ENCODE measurements around the gene CDKAL1.

The CDKAL1 gene

GRCh38 chr6:20808924-20809323, 274.7 kb downstream of the CDKAL1 start (continued):
- TF ChIP-seq TSHZ2 (CRISPR knock-in tag; IDR thresholded peaks at IDR 0.05) (no peak), ZNF565 (CRISPR knock-in tag; conservative IDR thresholded peaks at IDR 0.05; ENCODE audit: low read depth) (no peak), GLIS3 (CRISPR knock-in tag; IDR thresholded peaks at IDR 0.05) (no peak), ZFP3 (CRISPR knock-in tag; IDR thresholded peaks at IDR 0.05) (no peak), RARB (CRISPR knock-in tag; IDR thresholded peaks at IDR 0.05) (no peak), CSDC2 (CRISPR knock-in tag; IDR thresholded peaks at IDR 0.05) (no peak)

- ATAC-seq: peak; percentile 25; the same call in 2 of the 3 replicates
- TF ChIP-seq RARB (CRISPR knock-in tag; IDR thresholded peaks at IDR 0.05) (no peak), CREB5 (CRISPR knock-in tag; IDR thresholded peaks at IDR 0.05; ENCODE audit: low read depth) (no peak), ARNTL (CRISPR knock-in tag; IDR thresholded peaks at IDR 0.05; ENCODE audit: borderline replicate concordance, low read depth) (no peak), TSHZ2 (CRISPR knock-in tag; IDR thresholded peaks at IDR 0.05) (no peak), PPARA (CRISPR knock-in tag; IDR thresholded peaks at IDR 0.05; ENCODE audit: borderline replicate concordance) (no peak), ZNF8 (CRISPR knock-in tag; IDR thresholded peaks at IDR 0.05) (no peak), POU6F1 (CRISPR knock-in tag; IDR thresholded peaks at IDR 0.05; ENCODE audit: borderline replicate concordance, low read depth) (no peak), ESRRG (CRISPR knock-in tag; IDR thresholded peaks at IDR 0.05) (no peak), BACH2 (CRISPR knock-in tag; IDR thresholded peaks at IDR 0.05; ENCODE audit: borderline replicate concordance) (no peak), ZC3H10 (CRISPR knock-in tag; IDR thresholded peaks at IDR 0.05) (no peak), ZNF70 (CRISPR knock-in tag; IDR thresholded peaks at IDR 0.05) (no peak), ZFP30 (CRISPR knock-in tag; IDR thresholded peaks at IDR 0.05) (no peak), PATZ1 (CRISPR knock-in tag; IDR thresholded peaks at IDR 0.05; ENCODE audit: borderline replicate concordance) (no peak; the same call in 1 of the 2 replicates), TCF4 (CRISPR knock-in tag; IDR thresholded peaks at IDR 0.05; ENCODE audit: borderline replicate concordance) (no peak), OSR1 (CRISPR knock-in tag; IDR thresholded peaks at IDR 0.05) (no peak), SNAI2 (CRISPR knock-in tag; IDR thresholded peaks at IDR 0.05) (no peak; the same call in 1 of the 2 replicates), ZFP3 (CRISPR knock-in tag; IDR thresholded peaks at IDR 0.05) (no peak), CSRNP3 (CRISPR knock-in tag; IDR thresholded peaks at IDR 0.05) (no peak), GLIS3 (CRISPR knock-in tag; IDR thresholded peaks at IDR 0.05) (no peak)
Observed at GRCh38 chr6:20810727-20811108, 276.5 kb downstream of the CDKAL1 start.

All from SK-N-SH treated with all-trans-retinoic acid at 6 μM for 48 hours (cell line).